SK-N-SH (cell line): ENCODE results near the gene FAM120A. TPM values are rescaled to one million over a fixed set of nuclear protein-coding genes. Genes with fewer than 3 reads are reported as not detected.

Source experiments
- CTCF ChIA-PET: fragments of 300-600, 350-600 bp; formaldehyde crosslinking; extraction: SDS; loops from one replicate; lab custom pipeline; 2021; lab: Yijun Ruan, JAX
- POLR2A ChIA-PET: fragments of 350-600 bp; sonication (Branson Sonifier 250); formaldehyde crosslinking; extraction: SDS; loops from one replicate; lab custom pipeline; 2020; ENCODE audit warnings: antibody characterized with exemption, inconsistent platforms; lab: Yijun Ruan, JAX
- DNase-seq: peaks from one replicate; pipeline ENCODE4 v3.0.0; 2012
- H2AFZ ChIP-seq: fragments of 200-600 bp; sonication (generic); 2 replicates; pipeline ENCODE4 v1.8.1; 2016; ENCODE audit warnings: antibody characterized with exemption, mild to moderate bottlenecking, low read depth
- H3F3A ChIP-seq: fragments of 200-600 bp; sonication (generic); replicated peaks from 2 replicates; pipeline ENCODE3; 2016; ENCODE audit warnings: antibody characterized with exemption, mild to moderate bottlenecking; ENCODE audit not compliant: insufficient read depth
- H3K27ac ChIP-seq, 2 experiments: fragments of 200-500 bp in 1 of 2; fragments of 200-600 bp in 1 of 2; sonication (Bioruptor generic) in 1 of 2; sonication (generic), shearing (Covaris generic) in 1 of 2; 2 replicates each; pipeline versions ENCODE4 v1.5.1 to v1.6.1; 2014 to 2016; ENCODE audit warnings: low read depth in 2 of 2, inconsistent platforms in 1 of 2, low read length in 1 of 2, mild to moderate bottlenecking in 1 of 2, mixed read lengths in 1 of 2
- H3K27me3 ChIP-seq: fragments of 200-600 bp; sonication (generic), shearing (Covaris generic); 2 replicates; pipeline ENCODE4 v1.6.1; 2016; ENCODE audit warnings: mixed run types; ENCODE audit not compliant: insufficient read depth
- H3K36me3 ChIP-seq, 2 experiments: fragments of 200-500 bp in 1 of 2; fragments of 200-600 bp in 1 of 2; sonication (Bioruptor generic) in 1 of 2; sonication (generic) in 1 of 2; replicated peaks in 1 of 2; 2 replicates each; pipeline versions ENCODE3 to v1.5.1; 2014 to 2016; ENCODE audit warnings: low read length in 1 of 2, mild to moderate bottlenecking in 1 of 2; ENCODE audit not compliant: insufficient read depth in 2 of 2, control insufficient read depth in 1 of 2
- H3K4me1 ChIP-seq, 2 experiments: fragments of 200-500 bp in 1 of 2; fragments of 200-600 bp in 1 of 2; sonication (Bioruptor generic) in 1 of 2; sonication (generic), shearing (Covaris generic) in 1 of 2; 2 replicates each; pipeline versions ENCODE4 v1.5.1 to v1.6.1; 2014 to 2016; ENCODE audit warnings: low read depth in 1 of 2, low read length in 1 of 2, mixed run types in 1 of 2; ENCODE audit not compliant: insufficient read depth in 2 of 2, control insufficient read depth in 1 of 2
- H3K4me2 ChIP-seq: fragments of 200-600 bp; sonication (generic), shearing (Covaris generic); 2 replicates; pipeline ENCODE4 v1.6.1; 2017; ENCODE audit warnings: mixed run types
- H3K4me3 ChIP-seq, 2 experiments: fragments of 200-500 bp in 1 of 2; fragments of 200-600 bp in 1 of 2; sonication (Bioruptor generic) in 1 of 2; sonication (generic), shearing (Covaris generic) in 1 of 2; 2 replicates each; pipeline versions ENCODE4 v1.5.1 to v1.8.1; 2014 to 2016; ENCODE audit warnings: low read depth in 2 of 2, inconsistent platforms in 1 of 2, low read length in 1 of 2, mild to moderate bottlenecking in 1 of 2, mixed read lengths in 1 of 2, moderate library complexity in 1 of 2
- H3K79me2 ChIP-seq: fragments of 200-600 bp; sonication (generic); 2 replicates; pipeline ENCODE4 v1.8.1; 2017; ENCODE audit warnings: mild to moderate bottlenecking; ENCODE audit not compliant: insufficient read depth
- H3K9ac ChIP-seq: fragments of 200-600 bp; sonication (generic); 2 replicates; pipeline ENCODE4 v1.6.1; 2017; ENCODE audit warnings: mixed run types
- H3K9me2 ChIP-seq: fragments of 200-600 bp; sonication (generic); 2 replicates; pipeline ENCODE4 v1.6.1; 2017; ENCODE audit warnings: mixed run types
- H3K9me3 ChIP-seq: fragments of 200-600 bp; sonication (generic); 2 replicates; pipeline ENCODE4 v1.6.1; 2017; ENCODE audit warnings: mixed run types, mild to moderate bottlenecking, moderate library complexity
- H4K20me1 ChIP-seq: fragments of 200-600 bp; sonication (generic); 2 replicates; pipeline ENCODE4 v1.6.1; 2017; ENCODE audit warnings: mild to moderate bottlenecking, mixed run types; ENCODE audit not compliant: insufficient read depth
- ELF1 ChIP-seq: IDR thresholded peaks from 2 replicates; pipeline ENCODE4 v1.4.0; 2012
- EP300 ChIP-seq, 2 experiments: IDR thresholded peaks; 2 replicates each; pipeline versions ENCODE4 v1.4.0 to v1.6.1; 2012; ENCODE audit warnings: borderline replicate concordance in 1 of 2, low read depth in 1 of 2, low read length in 1 of 2
- FOXJ3 ChIP-seq: sonication (generic); formaldehyde crosslinking; IDR thresholded peaks from 2 replicates; pipeline ENCODE4 v1.5.1; 2020; ENCODE audit warnings: mild to moderate bottlenecking, missing genetic modification reagents
- MXI1 ChIP-seq: IDR thresholded peaks from 2 replicates; pipeline ENCODE4 v1.6.1; 2012; ENCODE audit warnings: mild to moderate bottlenecking, low read depth, low read length, improper control_type of control experiment
- NFIC ChIP-seq: IDR thresholded peaks from 2 replicates; pipeline ENCODE4 v1.4.0; 2012; ENCODE audit warnings: borderline replicate concordance
- REST ChIP-seq: IDR thresholded peaks from 2 replicates; pipeline ENCODE4 v1.6.1; 2012; ENCODE audit warnings: mild to moderate bottlenecking, low read depth, low read length, moderate library complexity
- RFX5 ChIP-seq: IDR thresholded peaks from 2 replicates; pipeline ENCODE4 v1.6.1; 2012; ENCODE audit warnings: mild to moderate bottlenecking, improper control_type of control experiment, low read length
- SIN3A ChIP-seq: IDR thresholded peaks from 2 replicates; pipeline ENCODE4 v1.6.1; 2012; ENCODE audit warnings: low read depth, mild to moderate bottlenecking, low read length, moderate library complexity, borderline replicate concordance
- TCF12 ChIP-seq: IDR thresholded peaks from 2 replicates; pipeline ENCODE4 v1.4.0; 2012
- USF2 ChIP-seq: fragments of 150-350 bp; IDR thresholded peaks from 2 replicates; pipeline ENCODE4 v1.6.1; 2017; ENCODE audit warnings: antibody characterized with exemption, low read length, low read depth, borderline replicate concordance
- YY1 ChIP-seq: IDR thresholded peaks from 2 replicates; pipeline ENCODE4 v1.4.0; 2012; ENCODE audit warnings: low read depth, mild to moderate bottlenecking
- ZBTB33 ChIP-seq: IDR thresholded peaks from 2 replicates; pipeline ENCODE4 v1.4.0; 2012; ENCODE audit warnings: low read depth, borderline replicate concordance
- WGBS: methylation state at CpG from one replicate; pipeline ENCODE4 v1.1.6; 2017; ENCODE audit warnings: low lambda C conversion rate; 5-methylcytosine and 5-hydroxymethylcytosine counted together
- polyA plus RNA-seq, 3 experiments: library from polyadenylated mRNA; depleted of rRNA; stranded (reverse); fragments of >200 nt; gene quantifications; 2 replicates each; pipeline ENCODE4 v1.2.3, GENCODE V29; 2012

Gene FAM120A
- polyA plus RNA-seq, 1 of the 3 experiments (the other 2 are of a cell fraction): 58.6 TPM

GRCh38 chr9:93476924-93477323, 25.4 kb downstream of the FAM120A start:
- Histone ChIP-seq H3K27ac (no peak overlapping the region), H3K4me2 (no peak overlapping the region), H3K79me2 (peaks cover 91% of the 10 kb centered on the region), H3K27me3 (no peaks in the 10 kb centered on the region), H3K9ac (no peak overlapping the region), H3K9me3 (no peaks in the 10 kb centered on the region)
- TF ChIP-seq EP300 (IDR thresholded peaks at IDR 0.05; ENCODE audit: borderline replicate concordance in 1 of 2, low read depth in 1 of 2, low read length in 1 of 2) (no peak), SIN3A (no peak), REST (no peak), TCF12 (no peak), ELF1 (no peak), YY1 (no peak), FOXJ3 (CRISPR knock-in tag) (no peak), NFIC (no peak), USF2 (no peak)
- TF ChIP-seq, all 33 proteins: peak for 0
- 94% methylated on average over 4 of the region's 4 CpGs for WGBS
- ChIA-PET CTCF (interaction anchor here (1.2 kb wide), 1 partner anchor 8 kb away, joined by 4 read pairs; no protein-coding TSS in a partner anchor), POLR2A (no interaction called here)
- H3K9me2 ChIP-seq: no peaks in the 10 kb centered on the region
- peaks cover 0 to 13% of the 10 kb centered on the region in 2 experiments; a peak in 3 of 4 replicates for H3K4me1 ChIP-seq
- no peak overlapping the region for H2AFZ ChIP-seq
- peaks cover 4% of the 10 kb centered on the region for H3F3A ChIP-seq
- H3K36me3 ChIP-seq: peaks cover 22 to 28% of the 10 kb centered on the region in 2 experiments
- peaks cover 18% of the 10 kb centered on the region for H4K20me1 ChIP-seq
- DNase-seq: no peak
- no peak overlapping the region for H3K4me3 ChIP-seq

- no peaks in the 10 kb centered on the region for H3K27me3 ChIP-seq
- 94% methylated on average over 2 of the region's 2 CpGs for WGBS
- no peak overlapping the region for H2AFZ ChIP-seq
- DNase-seq: no peak
- no peak overlapping the region for H3K4me2 ChIP-seq
- TF ChIP-seq TCF12 (no peak), EP300 (IDR thresholded peaks at IDR 0.05; ENCODE audit: borderline replicate concordance in 1 of 2, low read depth in 1 of 2, low read length in 1 of 2) (no peak), RFX5 (no peak), MXI1 (no peak), ZBTB33 (no peak)
- ChIA-PET CTCF (interaction anchor here (1.2 kb wide), 1 partner anchor 9 kb away, joined by 4 read pairs; no protein-coding TSS in a partner anchor), POLR2A (no interaction called here)
- H3K79me2 ChIP-seq: peaks cover 91% of the 10 kb centered on the region
- H3F3A ChIP-seq: peaks cover 4% of the 10 kb centered on the region
- H3K27ac ChIP-seq: no peak overlapping the region
- no peaks in the 10 kb centered on the region for H3K9me3 ChIP-seq
- H3K9ac ChIP-seq: no peak overlapping the region
- H4K20me1 ChIP-seq: peaks cover 18% of the 10 kb centered on the region
- H3K4me1 ChIP-seq: peaks cover 0 to 13% of the 10 kb centered on the region in 2 experiments; a peak in 3 of 4 replicates
- no peak overlapping the region for H3K4me3 ChIP-seq
- peaks cover 20 to 23% of the 10 kb centered on the region in 2 experiments for H3K36me3 ChIP-seq
- no peaks in the 10 kb centered on the region for H3K9me2 ChIP-seq
These were observed 25.9 kb downstream of the FAM120A start for GRCh38 chr9:93477397-93477796.
